Embryonic facial prominence (tissue), 1 donor: ENCODE results near the gene LMO7.

Source experiments
- DNase-seq: peaks from one replicate; pipeline ENCODE4 v3.0.0-alpha.2; 2016; ENCODE audit errors: extremely low spot score

Gene LMO7

DNA sequence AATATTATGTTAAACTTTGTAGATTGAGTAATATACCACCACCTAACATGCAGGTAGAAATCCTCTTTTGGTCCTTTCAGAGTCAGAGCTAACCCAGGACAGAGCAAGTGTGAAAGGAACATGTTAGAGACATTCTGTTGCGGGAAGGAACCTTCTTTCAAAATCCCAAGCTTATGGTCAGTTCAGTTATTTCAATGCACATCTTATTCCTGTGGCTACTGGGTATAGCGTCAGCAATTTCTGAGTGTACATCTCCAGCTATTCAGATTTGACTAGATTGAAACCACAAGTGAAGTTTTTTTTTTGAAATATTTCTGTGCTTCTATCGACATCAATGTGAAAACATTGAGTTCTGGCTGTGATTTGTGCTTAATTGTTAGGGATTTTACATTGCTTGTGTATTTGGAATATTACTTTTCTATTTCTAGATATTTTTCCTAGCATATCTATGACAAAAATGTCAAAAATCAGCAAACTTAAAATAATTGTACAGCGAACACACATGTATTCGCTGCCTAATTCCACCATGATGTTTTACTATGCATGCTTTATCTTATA lies 165.3 kb downstream of the LMO7 start:
- DNase-seq: no peak

DNA sequence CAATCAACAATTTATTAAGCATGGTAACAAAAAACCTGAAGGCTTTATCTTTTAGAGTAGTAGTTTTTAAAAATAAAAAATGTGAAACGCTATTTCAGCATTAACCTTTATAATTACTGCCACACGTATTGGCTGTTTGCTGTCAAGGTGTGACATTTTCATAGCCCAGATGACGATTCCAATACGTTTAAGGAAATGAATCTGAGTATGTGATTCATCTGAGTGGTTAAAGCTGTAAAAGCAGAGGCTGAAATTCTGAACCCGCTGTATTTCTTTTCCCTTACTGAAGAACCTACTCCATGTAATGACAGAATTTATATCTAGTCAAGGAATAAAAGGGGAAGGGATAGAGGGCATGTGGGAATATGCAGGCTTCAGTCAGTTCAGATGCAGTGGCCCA lies 166.0 kb downstream of the LMO7 start:
- DNase-seq: no peak

DNA sequence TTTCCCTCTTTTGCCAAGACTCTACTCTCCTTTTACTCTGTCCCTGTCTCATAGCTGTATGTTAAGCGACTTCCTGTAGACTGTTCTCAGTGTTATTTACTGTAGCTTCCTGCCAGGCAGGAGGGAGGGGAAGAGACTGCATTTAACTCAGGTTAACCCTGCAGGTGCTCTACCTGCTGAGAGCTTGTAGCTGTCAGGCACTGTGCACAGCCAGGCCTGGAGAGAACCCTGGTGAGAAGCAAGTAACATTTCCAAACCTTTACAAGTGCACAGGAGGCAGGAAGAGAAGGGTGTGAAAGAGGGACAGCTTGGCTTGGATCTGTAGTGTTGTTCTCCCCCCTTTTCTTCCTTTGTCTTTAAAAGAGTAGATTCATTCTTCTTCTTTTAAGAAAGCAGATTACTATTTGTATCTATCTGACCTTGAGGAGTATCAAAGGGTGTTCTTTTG lies 167.1 kb downstream of the LMO7 start:
- no peak for DNase-seq

DNA sequence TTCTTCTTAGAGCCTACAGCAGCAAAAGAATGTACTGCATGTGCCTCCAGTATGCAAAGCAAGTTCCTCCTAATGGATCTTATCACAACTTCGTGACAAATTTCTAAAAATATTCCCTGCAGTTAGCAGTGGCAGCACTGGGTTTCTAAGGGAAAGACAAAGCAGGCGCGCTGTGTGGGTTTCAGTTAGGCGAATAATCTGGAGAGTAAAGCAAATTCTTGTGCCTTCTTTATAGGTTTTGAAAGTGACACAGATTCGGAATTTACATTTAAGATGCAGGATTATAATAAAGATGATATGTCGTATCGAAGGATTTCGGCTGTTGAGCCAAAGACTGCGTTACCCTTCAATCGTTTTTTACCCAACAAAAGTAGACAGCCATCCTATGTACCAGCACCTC lies 167.9 kb downstream of the LMO7 start:
- DNase-seq: no peak

DNA sequence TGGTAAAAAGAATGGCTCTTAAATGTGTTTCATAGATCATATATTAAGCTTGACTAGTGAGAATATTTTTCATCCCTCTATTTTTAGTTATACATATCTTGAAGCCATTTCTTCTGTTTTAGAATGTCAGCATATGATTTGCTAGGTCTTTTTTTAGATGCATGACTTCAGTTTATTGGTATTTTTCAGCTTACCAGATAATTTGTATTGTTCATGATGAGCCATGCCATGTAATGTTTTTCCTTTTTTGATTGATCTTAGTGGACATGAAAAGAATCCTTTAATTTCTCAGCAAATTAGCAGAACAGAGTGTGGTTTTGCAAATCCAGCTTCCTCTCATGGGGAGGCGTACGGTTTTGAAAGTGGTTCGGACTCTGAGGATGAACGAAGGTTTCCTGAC lies 168.5 kb downstream of the LMO7 start:
- DNase-seq: no peak

DNA sequence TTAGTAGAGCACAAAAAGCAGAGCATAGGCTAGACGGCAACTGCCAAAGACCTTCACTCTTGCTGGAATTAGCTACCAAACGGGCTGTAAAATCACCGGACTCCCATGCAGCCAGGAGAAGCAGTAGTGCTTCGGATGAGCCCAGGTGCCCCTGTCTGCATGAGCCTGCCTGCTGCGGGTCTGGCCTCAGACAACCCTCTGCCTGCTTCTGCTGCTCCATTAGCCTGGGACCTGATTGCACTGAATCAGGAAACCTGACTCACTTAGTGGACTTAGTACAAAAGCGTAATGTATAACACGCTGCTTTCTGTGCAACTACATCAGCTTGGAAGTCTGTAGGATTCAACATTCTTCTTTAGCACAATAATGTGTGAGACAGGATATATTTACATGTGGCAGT lies 170.0 kb downstream of the LMO7 start:
- DNase-seq: no peak

DNA sequence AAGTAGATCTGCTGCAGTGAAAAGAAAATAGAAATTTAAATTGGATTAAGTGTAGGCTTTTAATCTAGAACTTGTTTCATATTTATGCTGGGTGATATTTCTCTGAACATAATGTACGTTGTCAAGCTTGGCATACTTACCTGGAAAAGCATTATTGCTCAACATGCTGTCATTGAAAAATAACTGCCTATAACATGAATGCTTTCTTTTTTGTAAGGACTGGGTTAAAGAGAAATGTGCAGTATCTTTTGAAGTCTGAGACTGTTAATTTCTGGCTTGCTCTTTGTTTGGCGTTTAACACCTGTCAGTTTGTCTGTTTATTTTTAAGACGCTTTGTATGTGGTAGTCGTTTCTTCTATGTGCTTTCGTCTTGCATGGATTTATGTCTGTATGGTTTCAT lies 175.2 kb downstream of the LMO7 start:
- no peak for DNase-seq

DNA sequence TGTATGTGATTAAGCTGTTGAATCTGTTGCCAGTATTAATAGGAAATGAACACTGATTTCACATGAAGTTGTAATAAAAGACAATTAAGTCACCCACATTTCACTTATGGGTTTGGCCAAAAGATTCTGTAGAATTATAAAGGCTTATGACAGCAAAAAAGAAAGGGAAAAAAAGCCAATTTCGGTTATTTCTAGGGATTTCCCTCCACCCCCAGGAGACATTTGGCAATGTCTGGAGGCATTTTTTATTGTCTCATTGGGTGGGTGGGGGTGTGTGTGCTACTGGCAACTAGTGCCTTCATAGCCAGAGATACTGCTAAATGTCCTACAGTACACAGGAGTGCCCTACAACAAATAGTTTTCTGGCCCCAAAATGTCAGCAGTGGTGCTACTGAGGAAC lies 175.7 kb downstream of the LMO7 start:
- no peak for DNase-seq

DNA sequence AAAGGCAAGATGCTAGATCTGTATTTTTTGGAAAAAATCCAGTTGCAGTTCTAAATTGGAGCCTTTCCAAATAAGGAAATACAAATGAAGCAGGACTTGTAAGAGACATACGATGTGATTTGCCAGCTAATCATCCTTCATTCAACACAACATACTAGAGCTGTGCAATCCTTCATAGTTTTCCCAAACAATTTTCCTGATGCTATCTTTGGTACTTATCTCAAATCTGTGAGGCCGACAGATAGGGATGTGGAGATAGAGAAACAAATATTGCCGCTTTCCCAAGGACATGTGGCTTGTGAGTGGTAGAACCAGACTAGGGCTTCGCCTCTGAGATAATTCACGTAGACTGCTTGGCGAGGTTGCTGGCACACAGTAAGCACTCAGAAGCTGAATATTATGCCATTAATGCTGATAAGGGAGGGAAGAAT lies 176.6 kb downstream of the LMO7 start:
- no peak for DNase-seq

DNA sequence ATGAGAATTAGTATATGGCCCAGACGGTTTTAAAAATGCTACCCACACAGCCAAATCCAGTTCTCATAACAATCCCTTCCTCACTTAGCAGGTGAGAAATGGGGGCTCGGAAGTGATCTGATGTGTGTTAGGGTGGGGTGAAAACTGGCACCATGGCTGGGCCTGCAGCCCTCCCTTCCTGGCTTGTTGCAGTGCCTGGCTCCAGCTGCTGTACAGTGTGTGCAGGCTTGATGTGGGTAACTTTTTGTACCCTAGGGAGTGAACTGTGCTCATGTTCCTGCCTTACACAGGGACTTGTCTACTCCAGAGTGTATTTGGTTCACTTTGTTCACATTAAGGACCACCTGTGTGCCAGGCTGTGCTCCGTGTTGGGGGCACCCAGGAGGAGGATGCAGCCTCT lies 177.2 kb downstream of the LMO7 start:
- no peak for DNase-seq

DNA sequence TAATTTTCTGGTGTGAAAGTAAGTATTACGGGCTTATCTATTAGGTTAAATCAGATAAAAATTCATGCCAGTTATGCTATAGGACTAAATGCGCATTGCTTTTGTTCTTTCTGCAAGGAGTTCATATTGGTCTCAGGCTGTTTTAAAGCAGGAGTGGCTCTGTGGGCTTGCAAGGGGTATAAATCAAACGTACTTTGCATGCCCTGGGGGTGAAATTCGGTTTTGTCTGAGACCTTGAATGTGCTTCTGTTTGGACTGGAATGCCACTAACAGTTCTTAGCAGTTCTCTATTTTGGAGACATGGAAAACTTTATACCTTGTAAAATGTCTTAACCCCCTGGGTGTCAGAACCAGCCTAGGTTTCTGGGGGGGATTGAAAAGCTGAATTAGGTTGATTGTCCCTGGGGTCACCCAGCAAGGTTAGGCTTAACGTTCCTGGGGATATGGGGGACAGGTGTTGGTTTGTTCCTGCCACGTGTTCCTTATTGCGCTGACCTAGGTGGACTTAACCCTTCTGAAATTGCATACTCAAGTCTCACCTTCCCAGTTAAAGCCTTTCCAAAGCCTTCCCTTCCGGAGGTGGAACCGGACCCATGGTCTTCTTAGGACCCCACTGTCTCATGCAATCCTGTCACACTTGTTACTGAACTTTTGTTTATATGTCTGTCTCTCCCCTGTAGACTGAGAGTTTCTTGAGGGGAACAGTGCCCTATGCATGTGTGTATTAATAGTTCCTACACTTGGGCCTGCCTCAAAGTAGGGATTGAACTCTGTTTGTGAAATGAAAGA lies 182.2 kb downstream of the LMO7 start:
- no peak for DNase-seq

DNA sequence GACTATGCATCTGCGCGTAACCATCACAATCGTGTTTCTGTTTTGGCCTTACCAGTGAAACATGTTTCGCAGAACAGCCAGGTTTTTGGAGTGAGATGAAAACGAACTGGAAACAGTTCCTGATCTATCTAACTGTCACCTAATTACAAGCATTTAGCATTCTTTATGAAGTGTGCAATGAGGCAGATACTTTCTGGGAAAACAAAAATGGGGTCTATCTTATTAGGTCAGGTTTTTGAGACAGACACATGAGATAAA lies 182.8 kb downstream of the LMO7 start:
- no peak for DNase-seq

DNA sequence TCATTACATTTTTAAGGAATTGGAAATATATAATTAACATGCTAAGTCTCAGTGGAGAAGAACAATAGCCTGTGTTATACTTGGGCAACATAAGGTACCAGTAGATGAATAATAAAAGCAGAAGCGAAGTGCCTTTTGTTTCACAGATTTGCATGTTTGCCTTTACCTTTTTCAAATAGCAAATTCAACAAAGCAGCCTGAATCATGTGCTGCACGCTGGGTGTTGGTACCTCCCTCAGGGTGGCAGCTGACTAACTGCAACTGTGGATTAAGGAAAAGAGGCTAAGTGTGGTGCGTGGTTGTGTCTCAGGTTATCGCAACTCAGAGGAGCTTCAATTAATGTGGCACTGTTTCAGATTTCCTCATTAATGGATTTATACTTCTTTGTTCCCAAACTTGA lies 189.0 kb downstream of the LMO7 start:
- no peak for DNase-seq

DNA sequence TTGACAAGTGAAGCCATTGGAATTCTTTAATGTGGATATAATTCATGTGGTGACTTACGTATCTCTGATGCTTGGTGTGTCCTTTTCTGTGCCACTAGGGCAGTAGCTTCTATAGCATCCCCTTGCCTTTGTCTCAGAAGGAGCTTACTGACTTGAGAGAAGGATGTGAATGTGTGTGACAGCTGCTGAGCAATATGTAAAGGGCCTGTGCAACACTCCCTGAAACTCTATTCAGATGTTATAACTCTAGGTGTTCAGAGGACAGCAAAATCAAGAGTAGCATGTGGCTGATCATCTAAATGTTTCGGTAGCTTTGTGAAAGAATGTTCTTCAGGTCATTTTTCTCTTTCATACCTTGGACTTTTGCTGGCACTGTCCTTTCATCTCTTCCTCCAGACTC lies 189.5 kb downstream of the LMO7 start:
- DNase-seq: no peak

DNA sequence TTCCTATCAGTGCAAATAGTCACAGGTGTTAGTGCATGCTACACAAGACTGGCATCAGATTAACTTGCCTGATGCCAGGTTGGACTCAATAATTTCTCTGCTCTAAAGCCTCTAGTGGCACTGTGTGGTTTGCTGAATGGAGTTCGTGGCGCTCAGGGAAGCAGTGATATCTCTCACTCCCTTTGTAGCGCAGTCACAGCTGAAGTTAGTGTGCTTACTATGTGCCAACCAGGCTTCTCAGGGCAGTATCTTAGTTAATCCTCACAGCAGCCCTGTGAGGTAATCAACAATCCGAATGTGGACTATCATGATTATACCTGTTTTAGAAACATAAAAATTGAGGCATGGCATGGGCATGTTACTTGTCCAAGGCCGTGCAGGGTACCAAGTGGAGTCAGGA lies 190.3 kb downstream of the LMO7 start:
- no peak for DNase-seq

DNA sequence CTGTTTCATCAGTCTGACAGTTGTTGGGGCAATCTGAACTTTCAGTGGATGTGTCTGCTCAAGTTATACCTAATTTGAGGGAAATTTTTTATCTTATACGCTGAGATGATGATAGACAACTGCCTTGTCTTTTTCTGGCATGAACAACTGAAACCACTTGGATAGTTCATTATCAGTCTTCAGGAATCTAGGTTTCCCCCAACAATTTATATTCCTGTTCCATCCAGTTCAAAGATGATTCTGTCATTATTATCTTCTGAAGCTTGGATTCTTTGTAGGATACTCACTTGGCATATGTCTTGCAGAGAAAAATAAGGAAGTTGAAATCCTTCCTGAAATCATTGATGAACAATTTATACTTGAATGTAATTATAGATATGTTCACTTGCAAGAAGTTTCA lies 193.7 kb downstream of the LMO7 start:
- DNase-seq: no peak

DNA sequence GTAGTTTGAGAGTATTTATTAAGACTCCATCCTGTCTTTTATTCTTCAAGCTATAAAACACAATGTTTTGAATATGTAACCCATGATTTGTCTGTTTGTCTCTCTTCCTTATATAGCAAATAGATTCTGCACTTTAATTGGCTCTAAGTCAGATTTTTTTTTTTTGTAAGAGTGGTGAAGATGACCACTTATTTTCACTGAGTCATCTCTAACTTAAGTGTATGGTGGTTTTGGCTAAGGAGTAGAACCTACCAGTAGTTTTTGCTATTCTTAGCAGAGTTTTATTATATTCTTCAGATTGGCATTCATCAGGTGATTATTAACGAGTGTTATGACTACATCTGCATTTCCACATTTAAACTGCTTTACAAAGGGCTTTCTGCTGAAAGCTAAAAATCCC lies 194.7 kb downstream of the LMO7 start:
- no peak for DNase-seq

DNA sequence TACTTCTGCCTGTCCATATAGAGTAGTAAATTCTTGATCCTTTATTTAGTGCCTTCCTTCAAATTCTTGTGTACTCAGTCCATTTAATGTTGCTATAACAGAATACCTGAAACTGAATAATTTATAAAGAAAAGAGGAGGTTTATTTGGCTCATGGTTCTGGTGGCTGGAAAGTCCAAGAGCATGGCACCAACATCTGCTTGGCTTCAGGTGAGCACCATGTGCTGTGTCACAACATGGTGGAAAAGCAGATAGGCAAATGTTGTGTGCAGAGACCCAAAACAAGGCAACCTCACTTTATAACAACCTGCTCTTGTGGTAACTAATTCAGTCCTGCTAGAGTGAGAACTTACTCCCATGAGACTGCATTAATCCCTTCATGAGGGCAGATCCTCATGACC lies 195.3 kb downstream of the LMO7 start:
- no peak for DNase-seq

DNA sequence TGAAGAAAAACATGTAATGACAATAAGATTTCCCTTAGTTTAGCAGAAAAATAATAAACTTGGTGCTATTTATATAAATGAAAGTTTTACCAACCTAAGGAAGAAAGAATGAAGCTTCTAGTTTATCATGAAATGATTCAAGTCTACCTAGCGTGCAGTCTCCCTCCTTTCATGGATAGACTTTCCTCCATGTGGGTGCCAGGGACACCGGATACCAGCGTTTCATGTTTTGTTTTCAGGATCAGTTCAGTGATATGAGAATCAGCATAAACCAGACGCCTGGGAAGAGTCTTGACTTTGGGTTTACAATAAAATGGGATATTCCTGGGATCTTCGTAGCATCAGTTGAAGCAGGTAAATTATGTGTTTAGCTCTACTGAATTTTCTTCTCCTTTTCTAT lies 196.7 kb downstream of the LMO7 start:
- no peak for DNase-seq

DNA sequence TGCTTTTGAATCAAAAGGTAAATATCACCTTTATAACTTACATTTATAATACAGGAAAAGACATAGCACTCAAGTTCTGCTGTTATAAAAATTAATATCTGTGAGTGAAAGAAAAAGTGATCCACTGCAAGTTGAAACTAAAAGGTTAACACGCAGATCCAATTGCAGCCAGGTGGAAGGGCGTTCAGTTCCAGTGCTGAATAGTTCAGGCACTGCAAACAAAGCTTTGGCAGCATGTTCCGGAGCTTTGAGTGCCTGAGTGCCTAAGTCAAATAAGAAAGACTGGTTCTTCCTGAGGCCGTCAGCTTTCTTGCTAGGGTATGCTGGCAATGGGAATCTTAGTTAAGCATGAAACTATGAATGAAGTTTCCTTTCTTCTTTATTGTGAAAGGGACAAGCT lies 200.3 kb downstream of the LMO7 start:
- no peak for DNase-seq

DNA sequence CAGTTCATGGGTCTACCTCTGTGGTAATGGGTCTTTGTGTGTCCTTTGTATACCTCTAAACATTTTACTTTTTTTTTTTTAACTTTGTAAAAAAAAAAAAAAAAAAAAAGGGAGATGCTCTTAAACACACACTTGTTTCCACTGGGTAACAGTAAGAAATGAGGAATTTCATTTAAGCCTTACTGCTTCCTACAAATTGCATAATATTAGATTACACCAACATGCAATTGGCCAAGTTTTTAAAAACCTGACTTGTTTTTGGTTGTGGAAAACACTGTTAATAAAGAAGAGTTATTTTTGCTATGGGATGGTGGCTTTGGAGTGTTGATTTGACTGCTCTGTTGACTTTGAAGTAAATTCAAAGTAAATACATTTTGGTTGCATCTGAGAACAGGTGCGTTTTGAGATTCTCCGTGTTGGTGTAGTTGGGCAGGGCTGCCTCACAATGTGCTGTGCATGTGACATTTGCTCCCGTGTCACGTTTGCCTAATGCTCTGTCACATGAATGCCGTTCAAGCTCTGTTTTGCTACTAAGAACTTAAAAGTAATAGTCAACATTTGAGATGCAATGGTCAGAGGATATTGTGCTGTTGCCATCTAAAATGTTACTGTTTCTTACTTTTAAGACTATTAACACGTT lies 202.4 kb downstream of the LMO7 start:
- DNase-seq: no peak

DNA sequence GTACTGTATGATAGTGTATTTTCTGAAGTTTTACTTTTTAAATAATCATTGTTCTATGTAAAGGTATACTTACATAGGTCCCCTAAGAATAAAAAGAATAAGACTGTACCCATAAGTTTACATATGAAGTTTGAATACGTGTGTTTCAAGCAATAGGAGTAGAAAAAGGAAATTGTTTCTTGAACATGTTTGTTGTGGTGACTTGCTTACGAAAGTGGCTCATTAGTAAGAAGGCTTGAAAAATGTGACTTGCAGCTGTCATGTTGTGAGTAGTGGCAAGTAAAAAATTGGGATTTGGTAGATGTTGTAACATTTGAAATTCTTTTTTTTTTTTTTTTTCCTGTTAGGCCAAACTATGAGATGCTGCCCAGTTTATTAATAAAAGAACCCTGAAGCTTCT lies 203.3 kb downstream of the LMO7 start:
- DNase-seq: no peak

DNA sequence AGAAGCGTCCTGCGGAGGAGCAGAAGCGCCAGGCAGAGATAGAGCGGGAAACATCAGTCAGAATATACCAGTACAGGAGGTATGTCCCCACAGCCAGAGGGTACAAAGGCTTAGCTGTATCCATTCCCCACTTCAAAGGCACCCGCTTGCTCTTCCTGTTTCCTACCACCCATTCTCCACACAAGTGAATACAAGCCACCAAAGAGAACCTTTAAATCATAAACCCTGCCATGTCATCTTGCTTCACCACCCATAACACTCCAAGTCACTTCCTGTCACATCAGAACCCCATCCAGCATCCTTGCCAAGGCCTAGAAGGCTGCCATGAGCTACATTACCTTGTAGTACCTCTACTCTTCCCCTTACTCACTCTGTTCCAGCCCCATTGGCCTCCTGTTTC lies 205.8 kb downstream of the LMO7 start:
- no peak for DNase-seq

DNA sequence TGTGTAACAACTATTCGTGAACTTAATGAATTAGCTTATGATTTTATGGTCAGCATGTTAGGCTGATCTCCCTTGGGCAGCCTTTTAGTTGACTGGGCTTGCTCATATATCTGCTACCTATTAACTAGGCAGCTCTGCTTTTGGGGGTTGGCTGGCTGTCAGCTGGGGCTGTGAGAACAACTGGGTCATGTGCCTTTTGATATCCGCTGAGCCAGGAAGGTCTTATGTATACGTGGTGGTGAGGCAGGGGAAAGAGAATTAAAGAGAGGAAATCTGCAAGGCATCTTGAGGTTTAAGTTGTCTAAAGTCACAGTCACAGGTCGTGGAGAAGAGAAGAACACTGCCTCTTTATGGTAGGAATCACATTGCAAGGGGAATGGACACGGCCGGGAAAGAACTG lies 206.9 kb downstream of the LMO7 start:
- no peak for DNase-seq
